HG03571 (cell line): ENCODE results near the gene INPP5D.
A peak's percentile ranks its signal among the peaks of the same experiment; 100 is the strongest.
"Not testable (repeated sequence)": the region's sequence is repeated elsewhere in the genome, so short reads cannot be mapped to it uniquely, and the experiment has no call there.

Experiments
- ATAC-seq: cut with Tn5 transposase; IDR thresholded peaks from one replicate; pipeline ENCODE4 v1.9.1; 2021; ENCODE audit not compliant: unreplicated experiment

INPP5D gene

GRCh38 chr2:233059797-233060500 lies at the start of gene INPP5D:
Gene INPP5D, plus strand, starts transcription at chr2:233060342. Its CDS starts 137 bp downstream, at chr2:233060479.
- peak; percentile 35 for ATAC-seq

GRCh38 chr2:233010569-233011267 lies 49.4 kb upstream of the INPP5D start:
- no peak for ATAC-seq

- no peak for ATAC-seq
Observed at GRCh38 chr2:233011268-233011650, 48.9 kb upstream of the INPP5D start.

GRCh38 chr2:233011702-233012131 lies 48.4 kb upstream of the INPP5D start:
- ATAC-seq: no peak

GRCh38 chr2:233012301-233012971 lies 47.7 kb upstream of the INPP5D start:
- no peak for ATAC-seq

GRCh38 chr2:233013027-233013461 lies 47.1 kb upstream of the INPP5D start, which contains the start of gene NGEF:
Gene NGEF, minus strand, starts transcription at chr2:233013256. Its CDS starts 38,366 bp downstream, at chr2:232974890.
- no peak for ATAC-seq

- no peak for ATAC-seq
Observed at GRCh38 chr2:233013650-233014049, 46.5 kb upstream of the INPP5D start.

- ATAC-seq: no peak
Observed at GRCh38 chr2:233015019-233015645, 45.0 kb upstream of the INPP5D start.

GRCh38 chr2:233017947-233018346 lies 42.2 kb upstream of the INPP5D start:
- no peak for ATAC-seq

- not testable (repeated sequence) for ATAC-seq
Observed at GRCh38 chr2:233019610-233020009, 40.5 kb upstream of the INPP5D start.

GRCh38 chr2:233020454-233020853 lies 39.7 kb upstream of the INPP5D start:
- no peak for ATAC-seq

GRCh38 chr2:233021771-233022170 lies 38.4 kb upstream of the INPP5D start:
- no peak for ATAC-seq

GRCh38 chr2:233022561-233022960 lies 37.6 kb upstream of the INPP5D start:
- ATAC-seq: no peak

- no peak for ATAC-seq
Observed at GRCh38 chr2:233023007-233023760, 37.0 kb upstream of the INPP5D start.

GRCh38 chr2:233023761-233024410 lies 36.3 kb upstream of the INPP5D start:
- no peak for ATAC-seq

- no peak for ATAC-seq
Observed at GRCh38 chr2:233025706-233026105, 34.4 kb upstream of the INPP5D start.

- no peak for ATAC-seq
Observed at GRCh38 chr2:233026198-233026813, 33.8 kb upstream of the INPP5D start.

- no peak for ATAC-seq
Observed at GRCh38 chr2:233029321-233029720, 30.8 kb upstream of the INPP5D start.
